Neural cell (in vitro differentiated cells): ENCODE data around the gene NT5DC2. TPM values are rescaled to one million over a fixed set of nuclear protein-coding genes. Genes with fewer than 3 reads are reported as not detected.

Source experiments
- H2AFZ ChIP-seq: fragments of 200-600, 300-800 bp; sonication (generic), shearing (Covaris generic); 2 replicates; pipeline ENCODE4 v1.6.0; 2014; ENCODE audit warnings: low read depth, mild to moderate bottlenecking, antibody characterized with exemption, low read length, moderate library complexity
- H3F3A ChIP-seq: fragments of 200-600 bp; shearing (Covaris generic); 2 replicates; pipeline ENCODE4 v1.6.1; 2016; ENCODE audit warnings: mild to moderate bottlenecking, moderate library complexity, mixed read lengths, antibody characterized with exemption, low read length; ENCODE audit not compliant: insufficient read depth, poor library complexity, severe bottlenecking
- H3K27ac ChIP-seq: fragments of 200-600, 300-800 bp; sonication (generic), shearing (Covaris generic); 2 replicates; pipeline ENCODE4 v1.5.1; 2014; ENCODE audit warnings: mild to moderate bottlenecking, low read length, moderate library complexity
- H3K27me3 ChIP-seq: fragments of 300-800, 200-600 bp; sonication (generic), shearing (Covaris generic); 2 replicates; pipeline ENCODE4 v1.6.0; 2014; ENCODE audit warnings: mild to moderate bottlenecking, low read depth, low read length, moderate library complexity; ENCODE audit not compliant: insufficient read depth
- H3K36me3 ChIP-seq: fragments of 300-800, 200-600 bp; sonication (generic), shearing (Covaris generic); 2 replicates; pipeline ENCODE4 v1.5.1; 2014; ENCODE audit warnings: mild to moderate bottlenecking, antibody characterized with exemption, low read length, moderate library complexity; ENCODE audit not compliant: insufficient read depth
- H3K4me2 ChIP-seq: fragments of 300-800, 200-600 bp; sonication (generic), shearing (Covaris generic); 2 replicates; pipeline ENCODE4 v1.6.0; 2014; ENCODE audit warnings: mild to moderate bottlenecking, low read length
- H3K4me3 ChIP-seq: fragments of 300-800, 200-600 bp; sonication (generic), shearing (Covaris generic); 2 replicates; pipeline ENCODE4 v1.5.1; 2014; ENCODE audit warnings: mild to moderate bottlenecking, low read length, moderate library complexity
- H3K79me2 ChIP-seq: fragments of 200-600 bp; shearing (Covaris generic); replicated peaks from 2 replicates; pipeline ENCODE4 v1.6.0; 2014; ENCODE audit warnings: mild to moderate bottlenecking, low read length, moderate library complexity; ENCODE audit not compliant: insufficient read depth
- H3K9ac ChIP-seq: fragments of 300-800, 200-600 bp; sonication (generic), shearing (Covaris generic); 2 replicates; pipeline ENCODE4 v1.6.1; 2016; ENCODE audit warnings: mild to moderate bottlenecking, low read length, mixed read lengths
- H3K9me2 ChIP-seq: fragments of 200-600 bp; shearing (Covaris generic); 2 replicates; pipeline ENCODE4 v1.6.1; 2016; ENCODE audit warnings: mild to moderate bottlenecking, low read length, mixed read lengths; ENCODE audit not compliant: insufficient read depth
- H3K9me3 ChIP-seq: fragments of 200-600, 300-800 bp; sonication (generic), shearing (Covaris generic); 2 replicates; pipeline ENCODE4 v1.6.1; 2016; ENCODE audit warnings: mild to moderate bottlenecking, mixed run types, low read length, moderate library complexity, mixed read lengths
- H4K20me1 ChIP-seq: fragments of 200-600 bp; shearing (Covaris generic); 2 replicates; pipeline ENCODE4 v1.6.1; 2016; ENCODE audit warnings: mild to moderate bottlenecking, mixed run types; ENCODE audit not compliant: insufficient read depth
- EP300 ChIP-seq: fragments of 450-650 bp; conservative IDR thresholded peaks from 2 replicates; pipeline ENCODE4 v1.6.1; 2014; ENCODE audit warnings: antibody characterized with exemption, mild to moderate bottlenecking, moderate library complexity; ENCODE audit not compliant: poor library complexity, severe bottlenecking
- EZH2 ChIP-seq: fragments of 200-600, 300-800 bp; shearing (Covaris generic), sonication (generic); IDR thresholded peaks from 2 replicates; pipeline ENCODE4 v1.6.1; 2014; ENCODE audit warnings: antibody characterized with exemption, low read length, borderline replicate concordance, mild to moderate bottlenecking; ENCODE audit not compliant: insufficient read depth, poor library complexity, severe bottlenecking
- MXI1 ChIP-seq: fragments of 450-650 bp; conservative IDR thresholded peaks from 2 replicates; pipeline ENCODE4 v1.6.1; 2014; ENCODE audit warnings: antibody characterized with exemption, mild to moderate bottlenecking; ENCODE audit not compliant: poor library complexity, severe bottlenecking
- POLR2AphosphoS5 ChIP-seq: IDR thresholded peaks from 2 replicates; pipeline ENCODE4 v1.6.1; 2012
- RAD21 ChIP-seq: fragments of 450-650 bp; conservative IDR thresholded peaks from 2 replicates; pipeline ENCODE4 v1.6.1; 2014; ENCODE audit warnings: antibody characterized with exemption, mild to moderate bottlenecking, moderate library complexity
- SMC3 ChIP-seq: fragments of 450-650 bp; conservative IDR thresholded peaks from 2 replicates; pipeline ENCODE4 v1.6.1; 2014; ENCODE audit warnings: antibody characterized with exemption, mild to moderate bottlenecking, moderate library complexity; ENCODE audit not compliant: poor library complexity
- TAF1 ChIP-seq: IDR thresholded peaks from 2 replicates; pipeline ENCODE4 v1.6.1; 2012; ENCODE audit warnings: low read depth
- polyA plus RNA-seq: library from polyadenylated mRNA; depleted of rRNA; stranded (reverse); fragments of >200 nt; gene quantifications from 2 replicates; pipeline ENCODE4 v1.2.3, GENCODE V29; 2014
- TF ChIP-seq, protein P1 (sequence below): IDR thresholded peaks from 2 replicates; pipeline ENCODE4 v1.6.1; 2012; ENCODE audit warnings: borderline replicate concordance
- TF ChIP-seq, protein P2 (sequence below): fragments of 450-650 bp; IDR thresholded peaks from 2 replicates; pipeline ENCODE4 v1.5.1; 2014; ENCODE audit warnings: antibody characterized with exemption, mild to moderate bottlenecking, moderate library complexity; ENCODE audit not compliant: poor library complexity, severe bottlenecking

NT5DC2 gene
- polyA plus RNA-seq, 1 donor from 2014 or later = 35.1 TPM

DNA sequence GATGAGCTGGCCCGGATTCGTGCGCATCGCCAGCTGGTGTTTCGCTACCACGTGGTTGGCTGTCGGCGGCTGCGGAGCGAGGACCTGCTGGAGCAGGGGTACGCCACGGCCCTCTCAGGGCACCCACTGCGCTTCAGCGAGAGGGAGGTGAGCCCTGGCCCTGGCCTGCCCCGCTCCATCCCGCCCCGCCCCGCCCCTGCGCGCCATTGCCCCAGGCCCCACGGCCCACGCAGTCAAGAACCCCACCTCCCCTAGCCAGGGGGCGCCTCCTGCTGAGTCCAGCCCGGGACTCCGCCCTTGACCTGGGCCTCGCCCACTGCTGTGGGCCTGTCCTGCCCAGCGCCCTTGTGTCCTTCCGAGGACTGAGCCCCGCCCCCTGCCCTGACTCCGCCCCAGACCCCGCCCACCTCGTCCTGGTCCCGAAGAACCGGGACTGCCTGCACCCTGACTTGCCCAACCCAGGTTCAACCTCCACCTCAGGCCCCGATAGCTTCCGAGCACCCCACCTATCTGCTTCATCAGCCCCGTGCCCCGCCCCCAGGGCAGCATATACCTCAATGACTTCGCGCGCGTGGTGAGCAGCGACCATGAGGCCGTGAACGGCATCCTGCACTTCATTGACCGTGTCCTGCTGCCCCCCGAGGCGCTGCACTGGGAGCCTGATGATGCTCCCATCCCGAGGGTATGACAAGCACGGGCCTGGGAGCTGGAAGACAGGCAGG is 14.8 kb downstream of the NT5DC2 start:
- no peaks in the 10 kb centered on the region for H3K9me3 ChIP-seq
- no peak for TF ChIP-seq SMC3
- TF ChIP-seq TAF1 = no peak
- TF ChIP-seq EZH2 = no peak
- TF ChIP-seq, protein P1, sequence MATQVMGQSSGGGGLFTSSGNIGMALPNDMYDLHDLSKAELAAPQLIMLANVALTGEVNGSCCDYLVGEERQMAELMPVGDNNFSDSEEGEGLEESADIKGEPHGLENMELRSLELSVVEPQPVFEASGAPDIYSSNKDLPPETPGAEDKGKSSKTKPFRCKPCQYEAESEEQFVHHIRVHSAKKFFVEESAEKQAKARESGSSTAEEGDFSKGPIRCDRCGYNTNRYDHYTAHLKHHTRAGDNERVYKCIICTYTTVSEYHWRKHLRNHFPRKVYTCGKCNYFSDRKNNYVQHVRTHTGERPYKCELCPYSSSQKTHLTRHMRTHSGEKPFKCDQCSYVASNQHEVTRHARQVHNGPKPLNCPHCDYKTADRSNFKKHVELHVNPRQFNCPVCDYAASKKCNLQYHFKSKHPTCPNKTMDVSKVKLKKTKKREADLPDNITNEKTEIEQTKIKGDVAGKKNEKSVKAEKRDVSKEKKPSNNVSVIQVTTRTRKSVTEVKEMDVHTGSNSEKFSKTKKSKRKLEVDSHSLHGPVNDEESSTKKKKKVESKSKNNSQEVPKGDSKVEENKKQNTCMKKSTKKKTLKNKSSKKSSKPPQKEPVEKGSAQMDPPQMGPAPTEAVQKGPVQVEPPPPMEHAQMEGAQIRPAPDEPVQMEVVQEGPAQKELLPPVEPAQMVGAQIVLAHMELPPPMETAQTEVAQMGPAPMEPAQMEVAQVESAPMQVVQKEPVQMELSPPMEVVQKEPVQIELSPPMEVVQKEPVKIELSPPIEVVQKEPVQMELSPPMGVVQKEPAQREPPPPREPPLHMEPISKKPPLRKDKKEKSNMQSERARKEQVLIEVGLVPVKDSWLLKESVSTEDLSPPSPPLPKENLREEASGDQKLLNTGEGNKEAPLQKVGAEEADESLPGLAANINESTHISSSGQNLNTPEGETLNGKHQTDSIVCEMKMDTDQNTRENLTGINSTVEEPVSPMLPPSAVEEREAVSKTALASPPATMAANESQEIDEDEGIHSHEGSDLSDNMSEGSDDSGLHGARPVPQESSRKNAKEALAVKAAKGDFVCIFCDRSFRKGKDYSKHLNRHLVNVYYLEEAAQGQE = no peak
- TF ChIP-seq, protein P2, sequence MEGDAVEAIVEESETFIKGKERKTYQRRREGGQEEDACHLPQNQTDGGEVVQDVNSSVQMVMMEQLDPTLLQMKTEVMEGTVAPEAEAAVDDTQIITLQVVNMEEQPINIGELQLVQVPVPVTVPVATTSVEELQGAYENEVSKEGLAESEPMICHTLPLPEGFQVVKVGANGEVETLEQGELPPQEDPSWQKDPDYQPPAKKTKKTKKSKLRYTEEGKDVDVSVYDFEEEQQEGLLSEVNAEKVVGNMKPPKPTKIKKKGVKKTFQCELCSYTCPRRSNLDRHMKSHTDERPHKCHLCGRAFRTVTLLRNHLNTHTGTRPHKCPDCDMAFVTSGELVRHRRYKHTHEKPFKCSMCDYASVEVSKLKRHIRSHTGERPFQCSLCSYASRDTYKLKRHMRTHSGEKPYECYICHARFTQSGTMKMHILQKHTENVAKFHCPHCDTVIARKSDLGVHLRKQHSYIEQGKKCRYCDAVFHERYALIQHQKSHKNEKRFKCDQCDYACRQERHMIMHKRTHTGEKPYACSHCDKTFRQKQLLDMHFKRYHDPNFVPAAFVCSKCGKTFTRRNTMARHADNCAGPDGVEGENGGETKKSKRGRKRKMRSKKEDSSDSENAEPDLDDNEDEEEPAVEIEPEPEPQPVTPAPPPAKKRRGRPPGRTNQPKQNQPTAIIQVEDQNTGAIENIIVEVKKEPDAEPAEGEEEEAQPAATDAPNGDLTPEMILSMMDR = no peak
- TF ChIP-seq MXI1 = no peak
- TF ChIP-seq POLR2AphosphoS5 = no peak
- TF ChIP-seq EP300 = no peak
- no peak for TF ChIP-seq RAD21
- H3K4me2 ChIP-seq = no peak overlapping the region
- H3K4me3 ChIP-seq = no peak overlapping the region
- H3K27ac ChIP-seq = no peak overlapping the region
- H3K9ac ChIP-seq = no peak overlapping the region
- no peaks in the 10 kb centered on the region for H3F3A ChIP-seq
- H3K27me3 ChIP-seq = no peaks in the 10 kb centered on the region
- H3K9me2 ChIP-seq = no peaks in the 10 kb centered on the region
- no peaks in the 10 kb centered on the region for H4K20me1 ChIP-seq
- H2AFZ ChIP-seq = no peak overlapping the region
- H3K36me3 ChIP-seq = no peaks in the 10 kb centered on the region
- no peaks in the 10 kb centered on the region for H3K79me2 ChIP-seq

DNA sequence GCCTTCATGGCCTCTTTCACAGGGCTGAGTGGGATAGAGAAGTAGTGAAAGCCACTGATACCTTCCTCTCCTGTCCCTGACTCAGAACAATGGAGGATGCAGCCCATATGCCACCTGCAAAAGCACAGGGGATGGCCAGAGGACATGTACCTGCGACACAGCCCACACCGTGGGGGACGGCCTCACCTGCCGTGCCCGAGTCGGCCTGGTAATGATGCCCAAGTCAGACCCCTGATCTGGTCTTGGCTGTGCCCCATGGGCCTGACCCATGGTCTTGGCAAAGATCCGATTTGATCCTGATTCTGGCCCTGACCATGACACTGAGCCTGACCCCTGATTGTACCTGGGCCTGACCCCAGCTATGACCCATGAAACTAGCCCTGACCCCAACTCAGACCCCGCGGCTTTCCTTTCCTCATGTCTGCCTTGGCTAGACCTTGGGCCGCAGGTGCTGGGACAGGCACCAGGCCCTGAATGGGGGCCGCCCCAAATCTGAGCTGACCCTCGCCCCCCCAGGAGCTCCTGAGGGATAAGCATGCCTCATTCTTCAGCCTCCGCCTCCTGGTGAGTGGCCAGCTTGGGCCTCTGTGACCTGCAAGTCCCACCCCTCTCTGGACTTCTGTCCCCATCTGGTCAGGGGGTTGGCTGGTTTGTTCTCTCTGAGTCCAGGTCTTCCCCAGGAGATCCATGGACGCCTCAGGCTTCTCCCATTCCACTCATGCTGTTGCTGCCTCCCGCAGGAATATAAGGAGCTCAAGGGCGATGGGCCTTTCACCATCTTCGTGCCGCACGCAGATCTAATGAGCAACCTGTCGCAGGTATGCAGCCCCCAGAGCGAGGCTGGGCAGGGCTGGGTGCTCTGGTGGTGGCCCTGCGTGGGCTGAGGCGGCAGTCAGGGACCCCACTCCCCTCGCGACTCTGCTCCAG is 15.6 kb downstream of the NT5DC2 start:
- H3F3A ChIP-seq = no peaks in the 10 kb centered on the region
- H3K36me3 ChIP-seq = no peaks in the 10 kb centered on the region
- no peak overlapping the region for H2AFZ ChIP-seq
- H3K9me3 ChIP-seq = no peaks in the 10 kb centered on the region
- no peak overlapping the region for H3K9ac ChIP-seq
- H3K27me3 ChIP-seq = no peaks in the 10 kb centered on the region
- no peak overlapping the region for H3K4me2 ChIP-seq
- H3K79me2 ChIP-seq = no peaks in the 10 kb centered on the region
- H3K27ac ChIP-seq = no peak overlapping the region
- H4K20me1 ChIP-seq = no peaks in the 10 kb centered on the region
- TF ChIP-seq, protein P2 = no peak
- TF ChIP-seq POLR2AphosphoS5 = no peak
- TF ChIP-seq SMC3 = no peak
- TF ChIP-seq, protein P1 = no peak
- no peak for TF ChIP-seq MXI1
- TF ChIP-seq EZH2 = no peak
- TF ChIP-seq EP300 = no peak
- TF ChIP-seq RAD21 = no peak
- TF ChIP-seq TAF1 = no peak
- no peak overlapping the region for H3K4me3 ChIP-seq
- H3K9me2 ChIP-seq = no peaks in the 10 kb centered on the region
